ENCODE measurements around the gene RXRA.

Gene RXRA

DNA sequence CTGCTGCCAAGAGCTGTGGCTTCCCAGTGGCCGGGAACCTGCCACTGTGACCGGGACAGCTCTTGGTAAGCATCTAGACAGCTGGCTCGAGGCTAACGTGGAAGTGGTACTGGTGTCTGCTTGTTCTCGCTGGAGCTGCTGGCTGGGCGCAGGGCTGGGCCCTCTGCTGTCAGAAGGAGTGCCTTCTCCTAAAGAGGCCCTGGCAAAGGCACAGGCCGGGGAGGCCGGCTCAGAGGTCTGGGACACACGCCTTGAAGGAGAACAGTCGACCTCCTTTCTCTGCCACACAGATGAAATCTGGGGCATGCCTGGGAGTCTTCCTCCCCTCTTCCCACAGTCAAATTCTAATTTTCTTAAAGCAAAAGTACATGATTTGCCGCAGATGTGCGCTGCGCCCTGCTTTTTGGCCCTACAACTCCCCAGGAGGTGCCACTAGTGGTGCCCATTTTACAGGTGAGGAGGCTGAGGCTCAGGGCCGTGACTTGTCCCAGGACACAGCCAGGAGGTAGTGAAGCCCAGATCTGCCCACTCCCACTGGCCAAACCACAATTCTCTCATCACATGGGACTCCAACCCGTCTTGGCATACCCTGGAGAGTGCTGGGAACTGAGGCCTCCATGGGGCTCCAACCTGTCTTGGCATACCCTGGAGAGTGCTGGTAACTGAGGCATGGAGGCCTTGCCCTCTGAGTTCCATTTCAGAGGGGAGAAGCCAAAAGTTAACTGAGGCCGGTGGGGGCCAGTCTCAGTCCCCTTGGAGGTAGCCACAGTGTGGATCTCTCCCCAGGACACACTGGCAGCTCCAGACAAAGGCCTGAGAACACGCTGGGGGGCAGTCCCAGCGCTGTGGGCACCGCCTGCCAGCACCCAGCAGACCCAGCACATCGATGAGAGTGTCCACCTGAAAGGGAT is 12.0 kb upstream of the RXRA start:
- no peak for DNase-seq

DNA sequence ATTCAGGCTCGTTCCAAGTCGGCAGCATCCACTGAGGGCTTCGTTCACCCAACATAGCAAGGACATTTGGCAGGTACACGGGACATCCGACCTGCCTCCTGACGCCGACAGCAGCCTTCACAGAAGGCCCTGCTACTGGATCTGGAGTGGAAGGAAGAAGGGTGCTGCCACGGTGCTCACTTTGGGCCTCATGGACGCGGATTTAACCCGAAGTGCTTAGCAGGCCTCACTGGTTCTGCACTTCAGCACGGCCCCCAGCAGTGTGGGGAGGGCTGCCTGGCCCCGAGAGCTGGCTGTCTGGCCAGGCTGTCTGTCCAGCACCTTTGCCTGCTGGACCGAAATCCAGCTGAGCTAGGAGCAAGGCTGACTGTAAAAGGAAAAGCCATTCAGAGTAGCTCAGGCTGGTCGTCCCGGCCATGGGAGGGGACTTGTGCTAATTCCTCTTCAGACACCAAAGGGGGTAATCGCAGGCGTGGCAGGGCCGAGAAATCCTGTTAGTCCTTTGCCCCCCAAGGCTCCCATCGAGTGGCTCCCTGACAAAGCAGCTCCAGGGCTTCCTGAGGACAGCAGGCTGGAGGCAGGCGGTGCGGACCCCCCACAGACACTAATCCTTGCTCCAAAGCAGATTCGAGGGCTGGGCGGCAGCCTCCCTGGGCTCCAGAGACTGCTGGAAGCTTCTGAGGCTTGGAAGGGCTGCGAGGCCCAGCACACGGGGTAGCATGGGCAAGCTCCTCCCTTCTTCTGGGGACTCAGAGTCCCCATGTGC is 11.1 kb upstream of the RXRA start:
- no peak for DNase-seq

DNA sequence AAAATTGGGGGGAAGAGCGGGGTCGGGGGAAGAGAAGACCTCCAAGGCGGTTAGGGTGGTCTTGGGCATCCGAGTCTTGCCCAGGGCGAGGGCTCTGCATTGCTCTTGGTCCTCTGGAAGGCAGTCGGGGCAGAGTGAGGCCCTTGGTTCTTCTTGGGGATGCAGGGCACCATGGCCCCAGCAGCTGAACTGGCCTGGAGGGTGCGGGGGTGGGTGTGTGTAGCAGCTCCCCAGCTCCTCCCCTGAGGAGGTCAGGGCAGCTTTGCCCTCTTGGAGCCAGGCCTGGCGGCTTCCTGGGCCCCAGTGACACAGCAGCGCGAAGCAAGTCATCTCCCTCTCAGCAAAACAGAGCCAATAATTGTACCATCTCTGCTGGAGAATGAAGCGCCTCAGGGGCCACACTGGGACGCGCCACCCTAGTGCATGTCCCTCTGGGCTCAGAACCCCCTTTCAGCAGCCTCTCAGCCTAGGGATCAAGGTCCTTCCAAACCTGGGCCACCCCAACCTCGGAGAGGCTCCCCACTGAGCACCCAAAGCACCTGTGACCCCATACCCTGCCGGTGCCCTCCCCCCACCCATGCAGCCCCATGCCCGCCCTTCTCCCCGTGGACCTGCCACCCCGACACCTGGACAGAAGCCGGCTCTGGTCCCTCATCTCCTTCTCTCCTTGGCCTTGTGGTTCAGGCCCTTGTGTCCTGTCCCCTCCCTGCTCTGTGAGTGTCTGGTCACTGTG is 10.4 kb upstream of the RXRA start:
- no peak for DNase-seq

DNA sequence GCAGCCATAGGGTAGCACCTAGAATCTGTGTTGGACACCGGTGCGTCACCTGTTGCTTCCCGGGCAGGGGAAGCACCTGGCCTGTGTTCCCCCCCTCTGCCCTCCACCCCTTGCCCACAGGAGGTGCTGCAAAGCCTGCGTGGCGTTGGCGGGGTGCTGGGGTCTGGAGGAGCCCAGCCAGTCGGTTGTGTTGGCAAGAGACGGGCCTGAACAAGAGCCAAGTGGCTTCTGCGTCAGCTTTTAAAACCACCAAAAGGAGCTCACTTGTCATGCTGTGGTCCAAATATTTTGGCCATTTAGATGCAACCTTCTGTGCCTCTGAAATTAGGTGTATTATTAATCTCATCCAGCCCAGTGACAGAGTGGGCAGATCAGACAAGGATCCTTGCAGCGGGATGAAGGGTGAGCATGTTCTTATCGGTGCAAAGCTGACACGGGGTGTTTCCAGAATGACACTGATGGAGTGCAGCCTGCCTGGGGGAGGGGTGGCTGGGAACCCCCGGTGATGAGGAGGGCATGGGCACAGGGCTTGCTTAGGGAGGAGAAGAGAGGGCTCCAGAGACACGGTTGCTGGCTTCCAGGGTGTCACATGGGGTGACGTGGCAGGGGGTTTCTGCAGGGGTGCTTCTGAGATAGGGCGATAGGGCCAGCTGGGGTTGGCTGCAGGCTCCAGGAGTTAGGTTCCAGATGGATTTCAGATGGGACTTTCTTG is 9.7 kb upstream of the RXRA start:
- no peak for DNase-seq

DNA sequence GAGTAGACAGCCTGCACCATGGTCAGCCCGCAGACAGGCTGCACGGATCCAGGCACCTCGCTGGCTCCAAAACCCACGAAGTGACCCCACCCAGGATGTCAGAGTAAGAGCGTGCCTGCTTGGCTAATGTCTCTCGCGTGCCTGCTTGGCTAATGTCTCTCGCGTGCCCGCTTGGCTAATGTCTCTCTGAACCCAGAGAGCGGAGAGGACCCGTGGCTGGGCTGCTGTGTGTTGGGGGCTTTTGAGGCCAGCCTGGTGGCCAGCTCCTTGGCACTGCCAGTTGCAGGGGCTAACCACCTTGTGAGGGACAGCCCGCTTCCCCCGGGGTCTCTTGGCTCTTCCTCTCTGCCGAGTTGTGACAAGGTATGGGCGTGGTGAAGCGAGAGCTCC is 8.9 kb upstream of the RXRA start:
- no peak for DNase-seq

DNA sequence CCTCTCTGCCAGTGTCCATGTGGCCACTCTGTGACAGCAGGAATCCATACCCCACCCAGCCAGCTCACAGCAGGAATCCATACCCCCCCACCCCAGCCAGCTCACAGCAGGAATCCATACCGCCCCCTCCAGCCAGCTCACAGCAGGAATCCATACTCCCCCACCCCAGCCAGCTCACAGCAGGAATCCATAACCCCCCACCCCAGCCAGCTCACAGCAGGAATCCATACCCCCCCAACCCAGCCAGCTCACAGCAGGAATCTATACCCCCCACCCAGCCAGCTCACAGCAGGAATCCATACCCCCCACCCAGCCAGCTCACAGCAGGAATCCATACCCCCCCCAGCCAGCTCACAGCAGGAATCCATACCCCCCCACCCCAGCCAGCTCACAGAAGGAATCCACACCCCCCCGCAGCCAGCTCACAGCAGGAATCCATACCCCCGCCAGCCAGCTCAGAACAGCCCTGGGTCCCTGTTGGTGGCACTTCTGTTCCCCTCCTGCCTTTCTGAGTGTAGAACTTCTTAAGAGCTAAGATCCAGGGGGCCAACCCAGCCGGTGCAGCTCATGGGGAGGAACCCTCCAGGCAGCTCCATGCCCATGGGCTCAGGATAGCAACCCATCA is 8.4 kb upstream of the RXRA start:
- no peak for DNase-seq

DNA sequence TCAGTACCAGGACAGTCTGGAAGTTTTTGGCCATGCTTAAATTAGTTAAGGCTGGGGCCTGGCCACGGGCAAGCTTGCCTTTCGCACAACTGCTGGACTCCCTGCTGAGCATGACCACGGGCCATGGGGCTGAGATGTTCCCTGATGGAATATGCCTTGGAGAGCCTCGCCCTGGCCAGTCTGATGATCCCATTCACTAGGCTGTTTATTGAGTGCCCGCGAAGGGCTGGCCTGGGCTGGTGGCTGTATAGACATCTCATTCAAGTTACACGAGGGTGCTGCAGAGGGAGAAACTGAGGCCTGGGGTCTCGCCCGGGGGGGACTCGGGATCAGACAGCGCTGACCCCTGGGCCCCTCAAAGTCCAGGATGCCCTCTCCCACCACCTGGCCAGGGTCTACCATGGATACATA is 7.8 kb upstream of the RXRA start:
- DNase-seq, result no peak

DNA sequence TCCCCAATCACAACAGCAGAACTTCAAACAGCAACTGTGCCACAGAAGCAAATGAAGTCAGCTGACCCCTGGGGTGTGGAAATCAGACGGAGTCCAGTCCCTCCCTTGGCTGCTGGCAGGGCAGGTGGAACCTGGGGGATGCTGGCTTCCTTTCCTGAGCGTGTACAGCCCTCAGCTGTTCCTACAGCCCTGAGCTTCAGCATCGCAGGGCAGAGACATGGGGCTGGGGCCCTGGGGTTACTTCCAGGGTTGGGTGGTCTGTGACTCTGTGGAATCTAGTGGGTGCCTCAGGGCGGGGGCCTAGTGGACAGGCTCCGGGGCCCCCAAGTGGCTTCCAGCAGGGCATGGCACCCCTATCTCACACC is 7.3 kb upstream of the RXRA start:
- DNase-seq, result no peak

DNA sequence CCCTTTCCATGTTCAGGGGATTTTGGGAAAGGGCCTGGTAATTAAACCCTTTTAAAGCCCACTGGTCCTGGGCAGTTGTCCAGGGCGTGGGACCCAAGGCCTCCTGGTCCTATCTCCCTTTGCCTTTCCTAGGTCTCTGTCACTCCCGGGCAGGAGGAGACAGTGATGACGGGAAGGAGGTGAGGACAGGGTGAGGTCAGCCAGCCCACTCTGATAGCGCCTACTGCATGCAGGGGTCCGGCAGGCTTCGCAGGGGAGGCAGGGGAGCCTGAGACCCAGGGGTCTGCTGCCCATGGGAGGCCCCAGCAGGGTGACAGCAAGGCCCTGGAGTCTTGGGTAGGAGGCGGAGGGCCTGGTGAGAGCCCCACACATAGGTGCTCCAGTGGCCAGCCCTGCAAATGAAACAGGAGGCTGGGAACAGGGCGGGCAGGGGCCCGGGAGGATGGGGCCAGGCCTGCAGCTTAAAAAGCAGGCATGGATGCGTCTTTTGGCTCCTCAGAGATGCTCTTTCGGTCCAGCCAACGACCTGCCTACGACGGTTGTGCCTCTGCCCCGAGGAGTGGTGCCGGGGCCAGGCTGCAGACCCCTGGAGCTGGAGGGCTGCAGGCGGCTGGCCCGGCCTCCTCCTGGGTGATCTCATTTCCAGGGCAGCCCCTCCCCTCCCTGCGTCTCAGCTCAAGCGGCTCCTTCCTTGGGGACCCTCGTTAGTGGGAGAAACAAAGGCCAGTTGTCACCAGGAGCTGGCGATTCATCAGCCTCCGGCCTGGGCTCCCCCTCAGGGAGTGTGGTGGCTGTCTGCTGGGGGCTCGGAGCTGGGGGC is 6.7 kb upstream of the RXRA start:
- DNase-seq, result no peak

DNA sequence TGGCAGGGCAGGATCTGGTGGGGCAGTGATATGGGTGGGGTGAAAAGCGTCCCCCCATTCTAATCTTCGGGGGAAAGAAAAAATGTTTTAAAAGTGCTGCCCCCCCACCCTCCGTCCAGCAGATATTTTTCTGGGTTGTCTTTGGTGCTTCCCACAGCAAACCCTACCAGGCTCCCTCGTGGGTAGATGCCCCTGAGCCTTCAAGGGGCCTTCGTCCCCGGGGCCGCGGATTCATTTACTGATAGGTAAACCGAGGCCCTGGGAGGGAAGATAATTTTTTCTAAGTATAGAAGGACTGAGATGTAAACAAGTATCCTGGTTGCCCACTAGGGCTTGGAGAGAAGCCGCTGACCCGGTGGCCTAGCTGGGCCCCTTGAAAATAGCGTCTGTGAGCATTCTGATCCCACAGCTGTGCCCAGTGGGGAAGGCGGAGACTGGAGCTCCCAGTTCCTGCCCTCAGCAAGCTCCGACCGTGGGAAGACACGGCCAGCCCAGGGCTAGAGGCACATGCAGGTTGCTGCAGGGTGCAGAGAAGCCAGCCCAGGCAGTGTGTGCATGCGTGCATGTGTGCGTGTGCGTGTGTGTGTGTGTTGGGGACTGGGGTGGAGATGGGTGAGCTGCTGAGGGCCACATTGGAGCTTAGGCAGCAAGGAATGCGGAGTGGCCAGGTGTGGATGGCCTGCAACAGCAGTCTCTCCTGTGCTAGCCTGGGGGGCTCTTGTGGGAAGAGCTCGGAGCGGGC is 6.0 kb upstream of the RXRA start:
- no peak for DNase-seq

DNA sequence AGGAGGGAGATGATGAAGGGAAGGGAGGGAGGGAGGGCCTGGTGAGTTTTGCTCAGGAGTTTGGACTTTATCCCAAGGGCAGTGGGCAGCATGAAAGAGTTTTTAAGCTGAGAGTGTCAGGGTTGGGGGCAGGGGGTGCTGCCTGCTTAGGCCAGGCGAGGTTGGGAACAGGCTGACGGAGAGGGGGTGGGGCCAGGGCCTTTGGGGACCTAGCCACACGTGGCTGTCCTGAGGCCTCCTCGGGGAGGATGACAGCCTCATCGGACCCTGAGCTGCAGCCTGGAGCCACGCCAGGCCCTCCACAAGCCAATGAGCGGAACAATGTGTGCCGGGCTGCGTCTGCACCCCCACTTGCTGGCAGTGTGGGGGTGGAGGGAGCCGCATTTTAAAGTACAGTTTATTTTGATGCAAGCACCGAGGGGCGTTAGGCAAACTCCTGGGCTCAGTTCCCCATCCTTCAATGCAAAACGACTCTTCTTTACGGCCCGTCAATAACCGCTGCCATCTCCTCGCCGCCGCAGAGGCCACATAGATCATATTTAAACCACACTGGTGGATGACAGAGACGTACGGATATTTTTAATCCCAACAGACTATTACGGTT is 5.3 kb upstream of the RXRA start:
- no peak for DNase-seq

DNA sequence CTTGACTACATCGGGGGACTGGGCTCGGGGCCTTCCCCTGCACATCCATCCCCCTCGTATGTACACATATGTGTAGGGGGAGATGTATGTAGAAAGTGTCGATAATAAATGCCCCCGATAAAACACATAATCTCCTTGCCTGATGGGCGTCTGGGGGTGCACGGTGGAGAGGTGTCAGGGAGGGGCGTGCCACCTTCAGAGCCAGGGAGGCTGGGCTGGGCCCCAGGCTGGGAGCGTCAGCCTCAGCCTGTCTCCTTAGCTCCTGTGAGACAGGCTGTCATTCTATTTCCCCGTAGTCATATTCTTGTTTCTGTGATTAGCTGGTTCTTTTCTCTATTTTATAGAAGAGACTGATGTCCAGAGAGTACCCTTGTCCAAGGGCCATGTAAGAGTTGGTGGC is 4.7 kb upstream of the RXRA start:
- no peak for DNase-seq

DNA sequence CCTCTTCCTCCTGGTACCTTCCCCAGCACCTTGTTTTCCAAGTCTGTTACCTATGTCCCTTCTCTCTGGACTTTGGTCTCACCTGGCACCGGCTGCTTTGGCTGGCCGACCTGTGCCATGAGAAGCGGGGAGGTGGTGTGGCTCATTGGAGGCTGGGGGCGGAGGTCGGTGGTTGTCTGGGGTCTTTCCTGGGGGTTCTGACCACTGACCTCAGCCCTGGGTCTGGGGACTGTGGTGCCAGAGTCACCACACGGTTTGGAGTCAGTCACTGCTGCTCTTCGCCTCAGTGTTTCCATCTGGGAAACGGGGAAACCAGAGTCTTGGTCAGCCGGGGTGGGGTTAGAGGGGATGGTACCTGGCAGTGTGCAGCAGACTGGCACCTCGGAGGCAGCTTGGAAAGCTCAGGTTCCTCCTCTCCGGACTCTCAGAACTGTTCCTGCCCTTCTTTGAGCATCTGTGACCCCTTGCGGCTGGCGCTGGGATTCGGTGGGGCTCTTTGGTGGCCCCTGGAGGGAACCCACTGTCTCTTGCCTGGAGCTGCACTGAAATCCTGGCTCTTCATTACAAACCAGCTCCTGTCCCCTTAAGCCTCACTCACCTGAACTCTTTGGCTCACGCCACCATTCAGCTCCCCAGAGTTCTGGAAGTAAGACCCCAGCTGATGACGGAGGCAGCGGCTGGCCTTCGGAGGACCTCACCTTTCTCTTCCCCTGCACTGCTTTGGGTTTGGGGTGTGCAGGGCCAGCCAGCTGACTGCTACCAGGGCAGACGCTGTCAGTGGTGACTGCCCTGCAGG is 4.1 kb upstream of the RXRA start:
- DNase-seq, result no peak

DNA sequence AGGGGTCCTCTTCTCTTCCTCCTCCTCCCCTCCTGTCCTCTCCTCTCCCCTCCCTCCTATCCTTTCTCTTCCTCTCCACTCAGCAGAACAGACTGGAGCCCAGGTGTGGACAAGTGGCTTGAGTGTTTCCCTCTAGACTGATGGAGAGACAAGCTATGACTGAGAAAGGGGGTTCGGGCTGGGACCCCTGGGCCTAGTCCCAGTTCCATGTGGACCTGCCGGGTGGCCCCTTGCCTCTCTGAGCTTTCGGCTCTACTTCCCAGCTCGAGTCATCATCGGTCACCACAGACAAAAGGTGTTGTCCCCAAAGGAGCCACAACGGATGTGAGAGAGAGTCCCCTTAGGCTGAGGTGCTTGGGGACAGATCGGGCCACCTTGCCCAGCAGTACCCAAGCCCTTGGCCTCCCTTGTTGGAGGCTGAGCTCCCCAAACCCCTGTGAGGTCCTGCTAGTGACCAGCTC is 3.4 kb upstream of the RXRA start:
- DNase-seq, result no peak

DNA sequence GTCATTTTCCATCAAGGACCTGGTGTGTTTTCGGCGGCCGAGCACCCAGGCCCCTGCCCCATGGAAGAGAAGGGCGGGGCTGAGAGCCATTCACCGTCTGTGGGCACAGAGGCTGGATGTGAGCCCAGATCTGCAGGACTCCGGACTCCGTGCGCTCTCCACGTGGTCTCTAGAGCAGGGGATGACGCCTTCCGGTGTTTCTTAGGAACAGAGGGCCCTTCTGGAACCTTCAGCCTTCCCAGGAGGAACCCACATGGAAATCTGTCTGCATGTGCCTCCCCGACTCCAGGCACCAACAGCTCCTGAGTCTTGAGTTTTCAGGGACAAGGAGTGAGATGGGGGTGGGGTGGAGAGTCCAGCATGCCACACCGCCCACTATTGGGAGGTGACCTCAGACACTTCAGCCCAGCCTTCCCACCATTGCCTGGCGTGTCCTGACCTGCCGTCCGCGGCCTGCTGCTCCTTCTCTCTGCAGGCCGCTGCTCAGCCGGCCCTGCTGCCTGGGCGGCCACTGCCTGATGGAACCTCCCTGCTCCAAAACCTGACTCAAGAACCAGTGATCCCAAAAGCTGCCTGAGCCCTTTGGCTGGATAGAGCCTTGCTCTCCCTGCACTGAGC is 2.4 kb upstream of the RXRA start:
- DNase-seq, result no peak

DNA sequence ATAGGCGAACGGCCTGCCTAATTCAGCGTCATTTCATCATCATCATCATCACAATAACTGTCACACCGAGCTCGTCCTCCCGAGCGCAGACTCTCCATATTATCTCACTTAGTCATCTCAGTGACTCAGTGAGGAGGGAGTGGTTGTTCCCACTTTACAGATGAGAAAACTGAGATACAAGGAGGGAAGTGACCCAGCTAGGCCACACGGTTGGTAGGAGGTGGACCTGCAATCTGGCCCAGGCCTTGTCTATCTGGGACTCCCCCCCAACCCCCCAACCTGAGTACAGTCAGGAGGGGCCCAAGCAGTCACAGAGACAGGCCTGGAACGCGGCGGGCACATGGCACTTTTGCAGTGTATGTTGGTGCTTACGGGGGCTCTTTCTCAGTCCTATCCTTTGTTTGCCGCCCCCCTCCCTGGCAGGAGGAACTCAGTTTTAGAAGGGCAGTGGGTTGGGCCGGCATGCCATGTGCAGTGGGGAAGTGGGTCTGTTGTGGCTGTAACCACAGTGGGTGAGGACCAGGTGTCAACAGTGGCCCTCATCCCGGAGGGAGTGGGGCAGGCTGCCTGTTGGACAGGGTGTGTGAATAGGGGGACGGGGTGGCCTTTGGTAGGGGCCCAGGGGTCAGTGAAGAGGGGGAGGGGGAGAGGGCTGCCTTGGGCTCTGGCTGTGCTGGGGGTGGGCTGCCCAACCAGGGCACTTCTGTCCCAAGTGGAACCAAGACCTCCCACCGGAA is 1.7 kb upstream of the RXRA start:
- DNase-seq, result no peak

DNA sequence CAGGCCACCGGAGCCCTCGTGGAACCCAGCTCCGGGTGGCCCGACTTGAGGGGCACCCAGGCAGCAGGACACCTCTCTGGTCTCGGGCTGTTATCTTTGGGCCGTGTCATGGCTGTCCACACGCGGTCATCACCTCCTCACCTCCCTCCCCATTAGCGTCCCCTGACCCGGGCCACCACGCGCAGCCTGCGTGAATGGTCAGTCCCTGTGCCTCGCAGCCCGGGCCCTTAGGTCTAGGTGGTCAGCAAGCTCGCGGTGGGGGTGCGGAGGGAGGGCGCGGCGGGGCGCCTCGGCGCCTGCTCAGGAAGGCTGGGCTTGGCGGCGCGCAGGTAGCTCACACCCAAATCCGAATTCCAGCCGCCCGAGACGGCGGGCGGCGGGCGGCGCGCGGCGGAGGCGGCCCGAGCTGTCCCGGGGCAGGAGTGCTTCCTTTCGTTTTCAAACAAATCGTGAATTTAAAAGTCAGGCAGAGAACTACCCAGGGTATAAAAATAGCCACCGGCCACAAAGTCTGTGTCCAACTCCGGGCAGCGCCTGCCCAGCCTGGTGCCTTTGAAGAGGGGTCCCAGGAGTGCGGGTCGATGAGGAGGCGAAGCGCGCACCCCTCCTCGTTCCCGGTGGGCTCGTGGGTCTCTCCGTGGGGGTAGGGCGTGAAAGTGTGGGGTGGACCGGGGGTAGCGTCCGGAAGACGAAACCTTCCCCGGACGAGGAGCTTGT is 1.0 kb upstream of the RXRA start:
- no peak for DNase-seq
